Measurements from ENCODE around the gene AKAP8.
"Not testable (repeated sequence)": the region's sequence is repeated elsewhere in the genome, so short reads cannot be mapped to it uniquely, and the experiment has no call there.

GRCh38 chr19:15360015-15360414, 19.6 kb downstream of the AKAP8 start:
- not testable (repeated sequence) for TF ChIP-seq POLR2A, CTCF (IDR thresholded peaks at IDR 0.05)
